ENCODE measurements around the gene ZNF213. TPM values are rescaled to one million over a fixed set of nuclear protein-coding genes. Genes with fewer than 3 reads are reported as not detected.

Gene ZNF213
- total RNA-seq, 1 experiment from 2014 or later, result 12.3 TPM

- ChIA-PET CTCF (interaction anchor here (1.0 to 1.4 kb wide), 2 partner anchors 14 to 18 kb away, joined by 3 to 8 read pairs; no protein-coding TSS in a partner anchor), POLR2A (no interaction called here)
- no TSS peak for BruUV-seq (replicated peaks)
- peak overlapping the region; percentile 85 for H3K27ac ChIP-seq (ENCODE audit: low read length)
- peaks cover 12% of the 10 kb centered on the region; the same call in 1 of the 2 replicates for H3K4me1 ChIP-seq (ENCODE audit: control insufficient read depth, insufficient read depth, low read length)
- TF ChIP-seq POLR2AphosphoS5 (IDR thresholded peaks at IDR 0.05; ENCODE audit: low read depth, low read length) (no peak), SIN3A (IDR thresholded peaks at IDR 0.05; ENCODE audit: borderline replicate concordance, insufficient read depth, low read depth, low read length) (no peak), CTCF (IDR thresholded peaks at IDR 0.05) (no peak), REST (IDR thresholded peaks at IDR 0.05; ENCODE audit: insufficient read depth in 1 of 2, low read depth in 2 of 2, low read length in 1 of 2) (no peak), TCF7L2 (IDR thresholded peaks at IDR 0.05; ENCODE audit: low read depth, low read length) (no peak)
- H3K27me3 ChIP-seq (ENCODE audit: control insufficient read depth, insufficient read depth, low read length), result no peaks in the 10 kb centered on the region
- in situ Hi-C loops (cut with HindIII; ENCODE audit: low pct_unique_long_range_greater_than_20kb, low sequenced_read_pairs), result no loop called here
- DNase-seq (ENCODE audit: low read depth, low spot score), result no peak
- H3K9me3 ChIP-seq (ENCODE audit: control insufficient read depth, insufficient read depth, low read depth, low read length), result no peaks in the 10 kb centered on the region
- peak overlapping the region; percentile 70 to 96 for H3K4me3 ChIP-seq (ENCODE audit: low read depth in 2 of 2, low read length in 2 of 2)
- H3K36me3 ChIP-seq (ENCODE audit: control insufficient read depth, insufficient read depth, low read length), result peaks cover 2% of the 10 kb centered on the region; the same call in 1 of the 2 replicates
- no peak for ATAC-seq
- intact Hi-C loops (cut with micrococcal nuclease; ENCODE audit: unreplicated experiment), result no loop called here
Measured at GRCh38 chr16:3152027-3152276, 17.1 kb downstream of the ZNF213 start.

GRCh38 chr16:3152277-3152990 lies 17.6 kb downstream of the ZNF213 start:
- Histone ChIP-seq H3K36me3 (ENCODE audit: control insufficient read depth, insufficient read depth, low read length) (peaks cover 2% of the 10 kb centered on the region; the same call in 1 of the 2 replicates), H3K9me3 (ENCODE audit: control insufficient read depth, insufficient read depth, low read depth, low read length) (no peaks in the 10 kb centered on the region), H3K4me3 (ENCODE audit: low read depth in 2 of 2, low read length in 2 of 2) (peak overlapping the region; percentile 70 to 96), H3K4me1 (ENCODE audit: control insufficient read depth, insufficient read depth, low read length) (peaks cover 12% of the 10 kb centered on the region; the same call in 1 of the 2 replicates), H3K27ac (ENCODE audit: low read length) (peak overlapping the region; percentile 85), H3K27me3 (ENCODE audit: control insufficient read depth, insufficient read depth, low read length) (no peaks in the 10 kb centered on the region)
- ChIA-PET POLR2A (no interaction called here), CTCF (interaction anchor here (0.6 to 1.4 kb wide), 4 partner anchors 9 to 20 kb away, joined by 3 to 8 read pairs (median 3); no protein-coding TSS in a partner anchor)
- in situ Hi-C loops (cut with HindIII; ENCODE audit: low pct_unique_long_range_greater_than_20kb, low sequenced_read_pairs), result no loop called here
- intact Hi-C loops (cut with micrococcal nuclease; ENCODE audit: unreplicated experiment), result no loop called here
- ATAC-seq, result peak; percentile 49
- BruUV-seq (replicated peaks), result no TSS peak
- peak; percentile 96 for DNase-seq (ENCODE audit: low read depth, low spot score)
- TF ChIP-seq CTCF (IDR thresholded peaks at IDR 0.05), result peak; percentile 85
- no peak for TF ChIP-seq SIN3A (IDR thresholded peaks at IDR 0.05; ENCODE audit: borderline replicate concordance, insufficient read depth, low read depth, low read length)
- TF ChIP-seq TCF7L2 (IDR thresholded peaks at IDR 0.05; ENCODE audit: low read depth, low read length), result peak; percentile 94
- peak; percentile 63; the same call in 1 of the 2 replicates for TF ChIP-seq POLR2AphosphoS5 (IDR thresholded peaks at IDR 0.05; ENCODE audit: low read depth, low read length)
- no peak for TF ChIP-seq REST (IDR thresholded peaks at IDR 0.05; ENCODE audit: insufficient read depth in 1 of 2, low read depth in 2 of 2, low read length in 1 of 2)

All from Panc1 (cell line).